Subcutaneous abdominal adipose tissue (tissue), 5 donors: ENCODE data around the gene WDR35.

Experiments used
- H3K27ac ChIP-seq: one replicate; pipeline ENCODE4 v1.7.0; 2013; ENCODE audit warnings: low read depth, mild to moderate bottlenecking, inconsistent platforms, low read length, moderate library complexity
- H3K27me3 ChIP-seq, 5 donors: one replicate each; pipeline ENCODE4 v1.7.0; 2013; ENCODE audit warnings: low read length in 5 of 5, inconsistent platforms in 1 of 5; ENCODE audit not compliant: control insufficient read depth in 5 of 5, insufficient read depth in 4 of 5
- H3K36me3 ChIP-seq, 5 donors: one replicate each; pipeline ENCODE4 v1.7.0; 2013; ENCODE audit warnings: low read length in 5 of 5; ENCODE audit not compliant: control insufficient read depth in 5 of 5, insufficient read depth in 5 of 5
- H3K4me1 ChIP-seq, 5 donors: one replicate each; pipeline ENCODE4 v1.7.0; 2013; ENCODE audit warnings: low read length in 5 of 5, mild to moderate bottlenecking in 3 of 5, moderate library complexity in 1 of 5; ENCODE audit not compliant: control insufficient read depth in 5 of 5, insufficient read depth in 5 of 5
- H3K4me3 ChIP-seq, 5 donors: one replicate each; pipeline ENCODE4 v1.7.0; 2013; ENCODE audit warnings: low read length in 5 of 5, low read depth in 1 of 5
- H3K9ac ChIP-seq, 5 donors: one replicate each; pipeline ENCODE4 v1.7.0; 2013; ENCODE audit warnings: low read length in 5 of 5, mild to moderate bottlenecking in 4 of 5, moderate library complexity in 3 of 5
- H3K9me3 ChIP-seq, 5 donors: one replicate each; pipeline ENCODE4 v1.7.0; 2013; ENCODE audit warnings: low read length in 5 of 5; ENCODE audit not compliant: control insufficient read depth in 5 of 5
- donor health status: healthy.
- donor health status: healthy.
- donor health status: healthy.
- donor health status: healthy.
- donor health status: healthy.

Gene WDR35

DNA sequence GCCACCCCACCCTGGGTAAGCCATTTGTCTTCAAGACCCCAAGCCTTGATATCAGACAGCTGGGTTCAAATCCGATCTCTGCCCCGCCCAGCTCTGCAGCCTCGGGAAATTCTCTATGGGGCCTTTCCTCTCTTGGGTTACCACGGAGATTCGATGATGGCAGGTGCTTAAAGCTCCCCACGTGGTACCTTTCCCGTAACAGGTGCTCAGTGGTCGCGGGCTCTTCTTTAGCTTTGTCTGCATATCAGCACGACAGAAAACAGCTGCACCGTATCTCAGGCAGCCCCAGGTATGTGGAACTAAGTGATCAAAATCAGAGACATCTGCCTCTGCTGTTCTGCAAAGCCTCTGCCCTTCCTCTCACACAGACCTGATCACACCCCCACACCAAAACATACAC, 125.5 kb downstream of the WDR35 start:
- Histone ChIP-seq H3K9me3 (no peaks in the 10 kb centered on the region), H3K27me3 (peaks cover 0 to 10% (median 7%) of the 10 kb centered on the region in 5 donors), H3K4me1 (peaks cover 0 to 18% (median 14%) of the 10 kb centered on the region in 5 donors), H3K36me3 (no peaks in the 10 kb centered on the region), H3K4me3 (no peak overlapping the region), H3K27ac (no peak overlapping the region), H3K9ac (no peak overlapping the region)

DNA sequence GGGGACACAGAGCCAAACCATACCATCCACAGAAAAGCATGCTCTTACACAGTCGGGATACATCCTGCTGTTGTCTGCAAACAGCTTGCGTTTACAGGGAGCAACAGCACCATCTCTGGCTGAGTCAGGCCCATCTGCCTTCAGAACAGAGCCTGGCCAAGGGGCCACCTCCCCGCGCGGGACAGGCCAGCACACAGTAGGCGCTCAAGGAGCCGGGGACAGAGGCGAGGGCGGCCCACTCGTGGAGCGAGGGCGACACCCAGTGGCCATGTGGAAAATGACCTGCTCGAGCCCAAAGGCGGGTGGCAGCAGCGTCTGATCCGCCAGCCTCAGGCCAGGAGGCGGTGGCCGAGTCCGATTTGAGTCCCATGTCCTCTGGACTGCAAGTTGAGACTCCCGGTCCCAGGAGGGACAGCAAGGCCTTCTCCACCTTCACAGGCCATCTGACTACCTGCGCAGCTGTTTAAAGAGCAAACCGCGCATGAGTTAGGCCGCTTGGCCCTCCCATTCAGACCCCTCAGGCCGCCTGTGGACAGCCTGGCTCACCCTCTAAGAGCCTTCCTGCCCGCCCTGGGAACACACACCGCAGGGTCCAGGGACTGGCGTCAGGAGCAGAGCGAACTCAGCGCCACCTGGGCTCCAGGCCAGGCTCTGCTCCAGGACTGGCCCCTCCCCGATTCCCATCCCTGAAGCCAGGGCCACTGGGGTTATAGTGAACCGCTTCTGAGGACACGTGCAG, 126.4 kb downstream of the WDR35 start:
- Histone ChIP-seq H3K4me3 (peak overlapping the region in 1 of 5 donors; percentile 14), H3K9me3 (no peaks in the 10 kb centered on the region), H3K36me3 (no peaks in the 10 kb centered on the region), H3K9ac (no peak overlapping the region), H3K4me1 (peaks cover 0 to 9% (median 6%) of the 10 kb centered on the region in 5 donors), H3K27ac (no peak overlapping the region), H3K27me3 (peaks cover 0 to 7% (median 3%) of the 10 kb centered on the region in 5 donors)

DNA sequence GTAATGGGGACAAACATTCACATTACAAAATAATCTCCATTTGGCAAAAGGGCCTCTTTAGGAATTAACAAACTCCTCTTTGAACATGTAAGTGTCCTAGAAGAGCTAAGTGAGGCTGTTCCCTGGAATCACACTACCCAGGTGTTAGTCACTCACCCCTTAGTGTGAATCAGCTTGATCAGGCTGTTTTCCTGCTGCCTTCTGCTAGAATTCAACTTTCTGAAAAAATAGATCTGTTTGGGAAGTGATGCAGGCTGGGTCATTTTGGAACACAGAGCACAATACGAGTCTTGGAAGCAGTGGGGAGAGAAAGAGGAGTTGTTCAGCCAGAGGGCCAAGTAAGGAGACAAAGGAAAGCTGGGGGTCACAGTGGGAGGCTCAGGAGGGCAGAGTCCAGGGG, 128.1 kb downstream of the WDR35 start:
- Histone ChIP-seq H3K4me3 (no peak overlapping the region), H3K27ac (no peak overlapping the region), H3K27me3 (peaks cover 0 to 3% (median 0%) of the 10 kb centered on the region in 5 donors), H3K4me1 (peaks cover 0 to 7% (median 5%) of the 10 kb centered on the region in 5 donors), H3K36me3 (no peaks in the 10 kb centered on the region), H3K9me3 (no peaks in the 10 kb centered on the region), H3K9ac (no peak overlapping the region)
